Middle frontal gyrus (tissue), 1 donor: ENCODE results near the gene FEZ2.

Experiments
- DNase-seq: peaks from one replicate; pipeline ENCODE4 v3.0.0-alpha.2; 2015; ENCODE audit warnings: low spot score; ENCODE audit errors: extremely low spot score

FEZ2 gene

GRCh38 chr2:36562973-36563532, 34.9 kb downstream of the FEZ2 start:
- no peak for DNase-seq

GRCh38 chr2:36562240-36562639, 35.7 kb downstream of the FEZ2 start:
- no peak for DNase-seq

DNA sequence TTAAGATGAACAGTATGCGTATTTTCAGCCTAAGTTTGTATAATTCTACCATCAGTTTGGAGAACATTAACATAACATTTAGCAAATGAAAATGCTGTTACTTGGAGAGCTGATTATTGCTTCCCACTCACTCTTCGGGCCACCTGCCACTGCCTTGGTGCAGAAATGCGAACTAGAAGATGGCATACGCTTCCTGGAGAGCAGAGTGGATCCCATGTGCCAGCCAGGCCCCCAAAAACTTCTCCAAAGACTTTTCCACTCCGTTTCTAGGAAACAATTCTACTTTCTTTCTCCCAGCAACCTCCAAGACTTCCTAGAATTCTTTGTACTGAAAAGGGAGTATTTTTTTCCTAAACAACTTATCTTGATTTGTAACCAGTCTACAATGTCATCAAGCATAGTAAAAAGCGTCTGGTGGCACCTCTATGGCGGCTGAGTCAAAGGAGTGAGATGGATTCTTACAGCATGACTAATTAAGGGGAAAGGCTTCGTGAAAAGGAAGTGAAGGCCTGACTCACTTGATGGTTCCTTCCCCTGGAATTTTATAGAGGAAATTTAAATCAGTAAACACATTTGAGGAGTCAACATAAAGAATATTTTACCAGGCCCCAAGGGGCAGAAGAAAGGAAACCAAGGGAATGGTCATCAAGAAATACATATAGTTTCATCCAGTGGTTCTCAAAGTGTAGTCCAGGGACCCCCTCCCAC, 36.6 kb downstream of the FEZ2 start:
- no peak for DNase-seq

DNA sequence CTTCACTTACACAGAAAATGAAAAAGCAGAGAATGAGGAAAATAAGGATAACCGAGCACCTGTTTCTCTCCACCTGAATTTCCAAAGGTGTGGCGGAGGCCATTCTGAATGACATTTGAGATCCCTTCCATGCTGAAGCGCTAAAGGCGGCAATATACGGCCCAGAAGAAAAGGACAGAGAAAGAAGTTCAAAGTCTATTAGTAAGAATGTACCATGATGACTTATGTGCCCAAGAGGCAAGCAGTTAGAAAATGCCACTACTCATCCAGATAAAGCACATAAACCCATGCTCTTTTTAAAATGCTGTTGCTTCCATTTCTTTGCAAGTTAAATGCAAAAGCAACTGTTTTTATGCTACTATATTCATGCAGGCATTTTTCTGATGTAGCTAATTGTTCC, 37.2 kb downstream of the FEZ2 start:
- no peak for DNase-seq

GRCh38 chr2:36559221-36559942, 38.6 kb downstream of the FEZ2 start:
- DNase-seq = no peak

GRCh38 chr2:36556842-36557241, 41.1 kb downstream of the FEZ2 start:
- no peak for DNase-seq

- no peak for DNase-seq
Measured at GRCh38 chr2:36555789-36556188, 42.2 kb downstream of the FEZ2 start.

DNA sequence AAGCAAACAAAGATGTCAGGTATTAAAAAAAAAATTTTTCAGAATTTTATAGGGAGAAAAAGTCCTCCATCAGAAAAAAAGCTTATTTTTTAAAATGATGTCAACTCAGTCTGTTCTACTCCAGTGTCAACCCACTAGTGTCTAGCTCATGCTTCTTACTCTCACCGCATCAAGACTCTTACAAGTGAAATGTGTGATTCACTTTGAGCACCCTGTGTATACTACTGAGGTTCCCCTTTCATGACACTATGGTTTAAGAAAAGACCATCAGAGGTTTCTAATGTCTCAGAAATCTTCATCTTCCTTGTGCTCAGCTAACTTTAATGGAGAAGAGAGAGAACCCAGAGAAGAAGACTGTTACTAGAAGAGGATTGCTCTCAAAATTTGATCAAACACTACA, 43.4 kb downstream of the FEZ2 start:
- no peak for DNase-seq

- no peak for DNase-seq
Measured at GRCh38 chr2:36553683-36554082, 44.3 kb downstream of the FEZ2 start.

- DNase-seq = no peak
Measured at GRCh38 chr2:36550006-36550405, 48.0 kb downstream of the FEZ2 start.

GRCh38 chr2:36549165-36549574, 48.8 kb downstream of the FEZ2 start:
- no peak for DNase-seq

DNA sequence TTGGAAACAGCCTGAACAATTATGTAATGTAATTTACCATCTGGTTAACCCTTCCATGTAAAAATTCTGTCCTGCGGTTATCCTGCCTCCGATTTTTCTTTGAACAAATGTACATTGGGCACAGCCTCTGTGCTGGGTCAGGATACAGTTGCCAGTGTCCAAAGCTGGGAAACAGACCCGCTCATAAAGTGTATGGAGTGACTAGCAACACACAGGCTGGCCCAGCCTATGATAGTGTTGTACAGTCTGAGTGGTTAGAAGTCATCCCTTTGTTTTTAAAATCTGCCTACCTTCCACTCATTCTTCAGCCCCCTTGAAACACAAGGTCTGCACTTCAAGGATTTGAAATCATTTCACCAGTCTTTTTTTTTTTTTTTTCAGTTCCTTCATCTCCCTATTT, 50.1 kb downstream of the FEZ2 start:
- no peak for DNase-seq

DNA sequence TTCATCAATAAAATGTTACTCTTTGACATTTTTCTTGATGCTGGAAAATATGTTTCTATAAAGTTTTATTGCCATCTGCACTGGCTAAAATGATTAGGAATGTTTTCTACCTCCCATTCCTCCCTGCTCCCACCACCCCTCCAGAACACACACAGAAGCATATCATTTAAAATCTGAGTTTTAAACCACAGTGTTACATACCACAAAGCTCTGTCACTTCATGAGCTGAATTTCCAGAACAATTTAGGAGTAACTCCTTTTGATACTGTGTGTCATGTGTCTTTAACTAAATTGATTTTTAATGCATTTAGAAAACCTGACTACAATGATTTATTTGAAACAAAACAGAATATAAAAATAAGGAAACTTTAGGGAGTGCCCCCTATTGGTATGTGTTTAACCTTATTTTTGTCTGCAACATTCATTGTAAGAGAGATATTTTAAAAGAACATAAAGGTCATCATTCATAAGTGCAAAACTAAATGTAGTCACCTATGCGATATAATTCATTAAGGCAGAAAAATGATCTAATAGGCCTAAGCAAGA, 52.0 kb downstream of the FEZ2 start:
- no peak for DNase-seq

DNA sequence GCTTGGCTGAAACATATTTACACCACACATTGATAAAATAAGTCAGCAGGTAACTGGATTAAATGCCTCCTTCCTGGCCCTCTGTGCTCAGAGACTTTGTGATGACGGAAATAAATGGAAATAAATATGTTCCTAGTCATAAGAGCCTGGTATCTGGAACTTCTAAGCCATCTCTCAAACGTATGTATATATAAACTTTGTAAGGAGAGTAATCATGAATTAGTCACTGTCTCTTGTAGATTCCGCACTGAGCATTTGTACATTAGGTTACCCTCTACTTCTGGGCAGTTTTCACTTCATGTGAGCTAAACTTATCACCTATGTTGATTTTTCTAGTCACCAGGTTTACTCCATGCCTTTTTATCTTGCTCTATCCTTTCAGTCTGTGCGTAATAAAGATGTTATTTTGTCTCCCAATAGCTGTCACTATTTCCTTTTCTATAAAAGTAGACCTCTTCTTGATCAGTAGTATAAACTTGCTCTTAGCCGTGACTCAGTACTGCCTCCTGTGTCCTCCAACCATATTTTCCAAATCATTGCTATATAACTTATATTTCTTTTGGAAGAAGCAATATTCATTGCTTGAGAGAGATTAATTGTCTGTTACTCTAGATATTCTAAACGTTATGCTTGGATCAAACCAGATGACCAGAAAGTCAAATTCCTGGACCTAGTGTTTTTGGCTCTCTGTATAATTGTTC, 53.2 kb downstream of the FEZ2 start:
- DNase-seq = no peak

DNA sequence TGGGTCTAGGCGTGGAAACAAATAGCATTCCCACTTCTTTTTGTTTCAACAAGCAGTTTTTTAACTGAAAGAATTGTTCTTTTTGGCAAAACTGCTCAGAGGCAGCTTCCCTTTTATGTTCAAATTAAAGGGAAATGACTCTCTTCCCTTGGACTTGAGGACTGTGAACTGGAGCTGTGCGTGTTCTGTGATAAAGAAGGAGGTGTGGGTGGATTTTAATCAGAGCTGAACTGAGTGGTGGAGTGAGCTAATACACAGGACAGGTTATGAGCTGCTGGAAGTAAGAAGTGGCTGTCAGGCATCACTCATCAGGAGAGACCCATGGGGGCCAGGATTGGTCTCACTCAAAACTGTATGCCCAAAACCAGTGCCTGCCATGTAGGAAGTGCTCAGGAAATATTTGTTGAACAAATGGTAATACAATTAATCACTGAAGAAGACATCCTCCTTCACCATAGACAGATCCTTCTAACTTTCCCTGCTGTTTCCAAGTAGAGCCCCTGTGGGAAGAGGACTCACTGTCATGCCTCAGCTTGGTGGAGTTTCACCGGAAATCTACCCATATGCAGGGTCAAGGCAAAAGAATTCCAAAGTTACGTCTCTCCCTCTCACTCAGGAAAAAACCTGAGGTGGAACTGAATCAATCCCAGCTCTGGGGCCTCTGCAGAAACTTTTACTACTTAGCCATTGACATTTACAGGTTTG, 55.9 kb downstream of the FEZ2 start:
- no peak for DNase-seq

- DNase-seq = no peak
Measured at GRCh38 chr2:36540986-36541754, 56.8 kb downstream of the FEZ2 start.

GRCh38 chr2:36539631-36540030, 58.3 kb downstream of the FEZ2 start:
- DNase-seq = no peak

- DNase-seq = no peak
Measured at GRCh38 chr2:36538335-36538734, 59.6 kb downstream of the FEZ2 start.

DNA sequence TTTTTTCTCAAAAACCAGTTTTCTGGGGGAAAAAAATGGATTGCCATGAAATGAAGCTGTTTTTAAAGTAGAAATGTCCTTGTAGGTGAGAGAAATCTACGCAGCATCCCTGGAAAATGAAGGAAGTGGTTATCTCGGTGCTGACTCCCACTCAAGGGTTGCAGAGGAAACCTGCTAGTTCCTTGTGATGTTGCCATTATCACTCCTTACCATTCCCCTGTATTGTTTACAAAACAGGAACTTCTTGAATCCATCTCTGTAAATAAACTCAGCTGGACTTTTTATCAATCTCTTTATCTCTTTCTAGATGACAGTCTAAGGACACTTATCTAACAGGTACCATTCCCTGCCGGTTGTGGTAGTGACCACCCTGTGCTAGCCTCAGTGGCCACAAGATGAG, 61.2 kb downstream of the FEZ2 start:
- no peak for DNase-seq

GRCh38 chr2:36535099-36535498, 62.9 kb downstream of the FEZ2 start:
- DNase-seq = no peak
